Keratinocyte (primary cell): ENCODE measurements around the gene MIA2. TPM values are rescaled to one million over a fixed set of nuclear protein-coding genes. Genes with fewer than 3 reads are reported as not detected.

Experiments
- DNase-seq: peaks from one replicate; pipeline ENCODE4 v3.0.0-alpha.2; 2011; ENCODE audit warnings: low read depth, missing footprints, low spot score
- FAIRE-seq: peaks from 2 replicates; lab custom pipeline; 2011; peaks lifted over from hg19 to GRCh38; lab: Jason Lieb, UNC
- H2AFZ ChIP-seq: 2 replicates; pipeline ENCODE4 v1.6.0; 2012; ENCODE audit warnings: low read length, control low read depth, inconsistent platforms; ENCODE audit not compliant: control insufficient read depth
- H3K27ac ChIP-seq: 2 replicates; pipeline ENCODE4 v1.5.1; 2011; ENCODE audit warnings: low read length; ENCODE audit not compliant: control insufficient read depth, insufficient read depth
- H3K27me3 ChIP-seq: 3 replicates; pipeline ENCODE4 v1.6.0; 2011; ENCODE audit warnings: low read length; ENCODE audit not compliant: control insufficient read depth, insufficient read depth; ENCODE audit errors: extremely low read depth
- H3K36me3 ChIP-seq, 2 experiments: 2 replicates in 1 of 2; 3 replicates in 1 of 2; pipeline ENCODE4 v1.5.1; 2011; ENCODE audit warnings: low read length in 2 of 2, mild to moderate bottlenecking in 1 of 2; ENCODE audit not compliant: control insufficient read depth in 2 of 2, insufficient read depth in 2 of 2; ENCODE audit errors: extremely low read depth in 1 of 2
- H3K4me1 ChIP-seq: 3 replicates; pipeline ENCODE4 v1.5.1; 2011; ENCODE audit warnings: low read length; ENCODE audit not compliant: control insufficient read depth, insufficient read depth; ENCODE audit errors: extremely low read depth
- H3K4me2 ChIP-seq: 3 replicates; pipeline ENCODE4 v1.6.0; 2011; ENCODE audit warnings: low read depth, low read length; ENCODE audit not compliant: control insufficient read depth, insufficient read depth; ENCODE audit errors: extremely low read depth
- H3K4me3 ChIP-seq, 3 experiments: fragments of 200-600 bp in 1 of 3; sonication (generic) in 1 of 3; 2 replicates in 2 of 3; 3 replicates in 1 of 3; pipeline ENCODE4 v1.5.1; 2011 to 2016; ENCODE audit warnings: low read length in 3 of 3, mild to moderate bottlenecking in 3 of 3, control low read depth in 2 of 3, inconsistent platforms in 1 of 3, low read depth in 1 of 3, mixed read lengths in 1 of 3, mixed run types in 1 of 3, moderate library complexity in 1 of 3; ENCODE audit not compliant: control insufficient read depth in 2 of 3, insufficient read depth in 2 of 3; ENCODE audit errors: extremely low read depth in 1 of 3
- H3K79me2 ChIP-seq: 2 replicates; pipeline ENCODE4 v1.6.0; 2012; ENCODE audit warnings: low read length; ENCODE audit not compliant: control insufficient read depth, insufficient read depth
- H3K9ac ChIP-seq: 3 replicates; pipeline ENCODE4 v1.6.0; 2011; ENCODE audit warnings: low read length; ENCODE audit not compliant: control insufficient read depth, insufficient read depth; ENCODE audit errors: extremely low read depth
- H3K9me1 ChIP-seq: 3 replicates; pipeline ENCODE4 v1.6.0; 2011; ENCODE audit warnings: low read length; ENCODE audit not compliant: control insufficient read depth, insufficient read depth; ENCODE audit errors: extremely low read depth
- H3K9me3 ChIP-seq: 2 replicates; pipeline ENCODE4 v1.5.1; 2012; ENCODE audit warnings: low read depth, low read length; ENCODE audit not compliant: control insufficient read depth
- H4K20me1 ChIP-seq: 3 replicates; pipeline ENCODE4 v1.6.0; 2011; ENCODE audit warnings: low read length; ENCODE audit not compliant: control insufficient read depth, insufficient read depth; ENCODE audit errors: extremely low read depth
- CTCF ChIP-seq, 3 experiments: IDR thresholded peaks in 1 of 3; conservative IDR thresholded peaks in 1 of 3; optimal IDR thresholded peaks in 1 of 3; 2 replicates in 2 of 3; 3 replicates in 1 of 3; pipeline versions ENCODE3 to v1.5.1; 2011; ENCODE audit warnings: low read length in 3 of 3, mild to moderate bottlenecking in 3 of 3, moderate library complexity in 2 of 3, control low read depth in 1 of 3, inconsistent platforms in 1 of 3; ENCODE audit not compliant: insufficient read depth in 2 of 3; ENCODE audit errors: extremely low read depth in 1 of 3
- EZH2 ChIP-seq: IDR thresholded peaks from one replicate; pipeline ENCODE4 v1.6.1; 2012; ENCODE audit warnings: inconsistent platforms, mild to moderate bottlenecking, low read length, moderate library complexity
- dilution Hi-C: fragments of 300-500 bp; cut with MboI; formaldehyde crosslinking; loops from one replicate; pipeline ENCODE4 v1.7.0; 2020; ENCODE audit warnings: low sequenced_read_pairs; ENCODE audit not compliant: extremely low pct_ligation_motif_present
- polyA plus RNA-seq, 5 experiments: library from polyadenylated mRNA; depleted of rRNA in 3 of 5; stranded (reverse) in 3 of 5; stranded (forward) in 1 of 5; unstranded in 1 of 5; fragments of >200 nt; gene quantifications; 1 replicate in 1 of 5; 2 replicates in 3 of 5; 3 replicates in 1 of 5; pipeline versions ENCODE4 v1.2.1 to v1.2.3, GENCODE V29; 2011 to 2012; ENCODE audit warnings: missing spikeins in 2 of 5, low read depth in 1 of 5, low replicate concordance in 1 of 5

MIA2 gene
- polyA plus RNA-seq, 1 donor (not counting 4 experiments of a cell fraction or from before 2014, with no cell fraction given), result 21.9 TPM

GRCh38 chr14:39243831-39244230, 10.1 kb downstream of the MIA2 start:
- H3K36me3 ChIP-seq, result no peaks in the 10 kb centered on the region
- H3K9ac ChIP-seq, result no peak overlapping the region
- H3K27me3 ChIP-seq, result no peaks in the 10 kb centered on the region
- peaks cover 2% of the 10 kb centered on the region for H3K9me1 ChIP-seq
- H3K79me2 ChIP-seq, result no peaks in the 10 kb centered on the region
- H3K4me3 ChIP-seq, result no peak overlapping the region
- H3K4me2 ChIP-seq, result no peak overlapping the region
- no peak for DNase-seq
- dilution Hi-C loops, result no loop called here
- H3K27ac ChIP-seq, result no peak overlapping the region
- TF ChIP-seq EZH2 (no peak), CTCF (optimal IDR thresholded peaks at IDR 0.05 in 1 of 3, IDR thresholded peaks at IDR 0.05 in 1 of 3, conservative IDR thresholded peaks at IDR 0.05 in 1 of 3; ENCODE audit: extremely low read depth in 1 of 3, insufficient read depth in 2 of 3, low read length in 3 of 3) (no peak)
- no peaks in the 10 kb centered on the region for H3K9me3 ChIP-seq
- no peak overlapping the region for H2AFZ ChIP-seq
- H3K4me1 ChIP-seq, result peaks cover 11% of the 10 kb centered on the region
- H4K20me1 ChIP-seq, result no peaks in the 10 kb centered on the region
- no peak for FAIRE-seq

GRCh38 chr14:39246618-39247017, 12.9 kb downstream of the MIA2 start:
- Histone ChIP-seq H3K4me3 (no peak overlapping the region), H4K20me1 (no peaks in the 10 kb centered on the region), H3K36me3 (no peaks in the 10 kb centered on the region), H3K9me3 (no peaks in the 10 kb centered on the region), H3K79me2 (no peaks in the 10 kb centered on the region), H2AFZ (no peak overlapping the region), H3K4me1 (peaks cover 11% of the 10 kb centered on the region), H3K27me3 (no peaks in the 10 kb centered on the region), H3K9ac (no peak overlapping the region), H3K27ac (no peak overlapping the region), H3K4me2 (no peak overlapping the region), H3K9me1 (peaks cover 2% of the 10 kb centered on the region)
- FAIRE-seq (no peak), DNase-seq (no peak)
- TF ChIP-seq EZH2, result no peak
- TF ChIP-seq CTCF (optimal IDR thresholded peaks at IDR 0.05 in 1 of 3, IDR thresholded peaks at IDR 0.05 in 1 of 3, conservative IDR thresholded peaks at IDR 0.05 in 1 of 3; ENCODE audit: extremely low read depth in 1 of 3, insufficient read depth in 2 of 3, low read length in 3 of 3), result no peak
- dilution Hi-C loops, result no loop called here
